ENCODE measurements around the gene TNS3.

Gene TNS3

GRCh38 chr7:47303014-47303694 is 278.8 kb downstream of the TNS3 start:
- TF ChIP-seq CTCF (IDR thresholded peaks at IDR 0.05; ENCODE audit: control extremely low read depth, extremely low read depth, low read depth, missing control alignments), result no peak
- POLR2A ChIA-PET, result no interaction called here
- CTCF ChIA-PET, result no interaction called here
- no peak for DNase-seq (ENCODE audit: extremely low spot score)

GRCh38 chr7:47302560-47302959 is 279.4 kb downstream of the TNS3 start:
- DNase-seq (ENCODE audit: extremely low spot score), result no peak
- ChIA-PET POLR2A (no interaction called here), CTCF (no interaction called here)
- TF ChIP-seq CTCF (IDR thresholded peaks at IDR 0.05; ENCODE audit: control extremely low read depth, extremely low read depth, low read depth, missing control alignments), result no peak

GRCh38 chr7:47301657-47302295 is 280.1 kb downstream of the TNS3 start:
- CTCF ChIA-PET, result no interaction called here
- POLR2A ChIA-PET, result no interaction called here
- no peak for DNase-seq (ENCODE audit: extremely low spot score)
- TF ChIP-seq CTCF (IDR thresholded peaks at IDR 0.05; ENCODE audit: control extremely low read depth, extremely low read depth, low read depth, missing control alignments), result no peak

- ChIA-PET CTCF (interaction anchor here (3.1 kb wide), 1 partner anchor 35 kb away, joined by 12 read pairs; no protein-coding TSS in a partner anchor), POLR2A (no interaction called here)
- DNase-seq (ENCODE audit: extremely low spot score), result no peak
- TF ChIP-seq CTCF (IDR thresholded peaks at IDR 0.05; ENCODE audit: control extremely low read depth, extremely low read depth, low read depth, missing control alignments), result no peak
Observed at GRCh38 chr7:47301105-47301477, 280.8 kb downstream of the TNS3 start.

GRCh38 chr7:47300472-47301104 is 281.3 kb downstream of the TNS3 start:
- POLR2A ChIA-PET, result no interaction called here
- CTCF ChIA-PET, result interaction anchor here (3.1 kb wide), 1 partner anchor 34 kb away, joined by 12 read pairs; no protein-coding TSS in a partner anchor
- DNase-seq (ENCODE audit: extremely low spot score), result no peak

GRCh38 chr7:47299496-47299895 is 282.4 kb downstream of the TNS3 start:
- CTCF ChIA-PET, result interaction anchor here (3.1 kb wide), 1 partner anchor 33 kb away, joined by 12 read pairs; no protein-coding TSS in a partner anchor
- POLR2A ChIA-PET, result no interaction called here
- no peak for DNase-seq (ENCODE audit: extremely low spot score)
- no peak for TF ChIP-seq CTCF (IDR thresholded peaks at IDR 0.05; ENCODE audit: control extremely low read depth, extremely low read depth, low read depth, missing control alignments)

More at GRCh38 chr7:47300472-47301104, 281.3 kb downstream of the TNS3 start:
- TF ChIP-seq CTCF (IDR thresholded peaks at IDR 0.05; ENCODE audit: control extremely low read depth, extremely low read depth, low read depth, missing control alignments), result no peak

All from GM10248 (cell line).